Memory B cell (primary cell): ENCODE data around the gene MFN2.

Experiments used
- ATAC-seq: fragments of 150-1000 bp; cut with Tn5 transposase; 2 replicates; pipeline ENCODE4 v1.10.0; 2021; ENCODE audit warnings: low read depth, mild to moderate bottlenecking, moderate library complexity
- DNase-seq, 2 donors: peaks; one replicate each; pipeline ENCODE4 v3.0.0; 2022; ENCODE audit warnings: low spot score in 2 of 2
- H3K27ac Mint-ChIP-seq: one replicate; pipeline ENCODE4 v1.8.0; 2022; ENCODE audit warnings: mild to moderate bottlenecking, moderate library complexity, mixed read lengths
- H3K27me3 Mint-ChIP-seq: one replicate; pipeline ENCODE4 v1.8.0; 2022; ENCODE audit warnings: mixed read lengths
- H3K36me3 Mint-ChIP-seq: one replicate; pipeline ENCODE4 v1.8.0; 2022; ENCODE audit warnings: mild to moderate bottlenecking, mixed read lengths
- H3K4me1 Mint-ChIP-seq: one replicate; pipeline ENCODE4 v1.8.0; 2022; ENCODE audit warnings: mixed read lengths
- H3K4me3 Mint-ChIP-seq: one replicate; pipeline ENCODE4 v1.8.0; 2022; ENCODE audit warnings: mild to moderate bottlenecking, moderate library complexity, mixed read lengths
- H3K9me3 Mint-ChIP-seq: one replicate; pipeline ENCODE4 v1.8.0; 2022; ENCODE audit warnings: mixed read lengths

MFN2 gene

GRCh38 chr1:12012560-12013316 is 32.5 kb downstream of the MFN2 start:
- no peak overlapping the region for H3K4me3 Mint-ChIP-seq
- no peak for ATAC-seq

GRCh38 chr1:12014141-12014991 is 34.1 kb downstream of the MFN2 start:
- no peaks in the 10 kb centered on the region for H3K9me3 Mint-ChIP-seq
- no peak overlapping the region for H3K4me3 Mint-ChIP-seq
- peak overlapping the region; percentile 15 for H3K27ac Mint-ChIP-seq
- H3K36me3 Mint-ChIP-seq, result peaks cover 12% of the 10 kb centered on the region
- ATAC-seq (no peak), DNase-seq (no peak)
- H3K4me1 Mint-ChIP-seq, result peaks cover 3% of the 10 kb centered on the region
- no peaks in the 10 kb centered on the region for H3K27me3 Mint-ChIP-seq

More at GRCh38 chr1:12012560-12013316, 32.5 kb downstream of the MFN2 start:
- DNase-seq, result no peak
- H3K36me3 Mint-ChIP-seq, result peaks cover 13% of the 10 kb centered on the region
- H3K27me3 Mint-ChIP-seq, result no peaks in the 10 kb centered on the region
- no peaks in the 10 kb centered on the region for H3K9me3 Mint-ChIP-seq
- H3K4me1 Mint-ChIP-seq, result peaks cover 3% of the 10 kb centered on the region
- H3K27ac Mint-ChIP-seq, result no peak overlapping the region

- H3K9me3 Mint-ChIP-seq, result no peaks in the 10 kb centered on the region
- no peaks in the 10 kb centered on the region for H3K27me3 Mint-ChIP-seq
- DNase-seq (no peak), ATAC-seq (no peak)
- H3K4me1 Mint-ChIP-seq, result peaks cover 3% of the 10 kb centered on the region
- peaks cover 9% of the 10 kb centered on the region for H3K36me3 Mint-ChIP-seq
- no peak overlapping the region for H3K27ac Mint-ChIP-seq
- no peak overlapping the region for H3K4me3 Mint-ChIP-seq
Observed at GRCh38 chr1:12015001-12015491, 34.8 kb downstream of the MFN2 start.

- no peak for ATAC-seq
- Mint-ChIP-seq H3K9me3 (no peaks in the 10 kb centered on the region), H3K27me3 (no peaks in the 10 kb centered on the region), H3K27ac (no peak overlapping the region), H3K4me3 (no peak overlapping the region), H3K4me1 (peaks cover 6% of the 10 kb centered on the region), H3K36me3 (peaks cover 7% of the 10 kb centered on the region)
- DNase-seq, result no peak
Observed at GRCh38 chr1:12015499-12015898, 35.3 kb downstream of the MFN2 start.

GRCh38 chr1:12016182-12016581 is 35.9 kb downstream of the MFN2 start:
- Mint-ChIP-seq H3K36me3 (peaks cover 7% of the 10 kb centered on the region), H3K4me1 (peaks cover 6% of the 10 kb centered on the region), H3K9me3 (no peaks in the 10 kb centered on the region), H3K4me3 (no peak overlapping the region), H3K27me3 (no peaks in the 10 kb centered on the region), H3K27ac (no peak overlapping the region)
- DNase-seq, result no peak
- ATAC-seq, result no peak

GRCh38 chr1:12019858-12020509 is 39.7 kb downstream of the MFN2 start:
- Mint-ChIP-seq H3K4me1 (peaks cover 3% of the 10 kb centered on the region), H3K27me3 (no peaks in the 10 kb centered on the region), H3K9me3 (no peaks in the 10 kb centered on the region), H3K36me3 (peaks cover 11% of the 10 kb centered on the region), H3K27ac (peak overlapping the region; percentile 62), H3K4me3 (peak overlapping the region; percentile 82)
- DNase-seq (no peak), ATAC-seq (no peak)

GRCh38 chr1:12021616-12022015 is 41.4 kb downstream of the MFN2 start:
- Mint-ChIP-seq H3K9me3 (no peaks in the 10 kb centered on the region), H3K4me3 (no peak overlapping the region), H3K27ac (peak overlapping the region; percentile 47), H3K4me1 (peaks cover 5% of the 10 kb centered on the region), H3K27me3 (no peaks in the 10 kb centered on the region), H3K36me3 (peaks cover 20% of the 10 kb centered on the region)
- ATAC-seq, result no peak
- no peak for DNase-seq

GRCh38 chr1:12022036-12022435 is 41.8 kb downstream of the MFN2 start:
- no peak for DNase-seq
- Mint-ChIP-seq H3K27me3 (no peaks in the 10 kb centered on the region), H3K27ac (no peak overlapping the region), H3K4me1 (peaks cover 5% of the 10 kb centered on the region), H3K36me3 (peaks cover 24% of the 10 kb centered on the region), H3K9me3 (no peaks in the 10 kb centered on the region), H3K4me3 (no peak overlapping the region)
- ATAC-seq, result no peak

GRCh38 chr1:12026586-12026985 is 46.3 kb downstream of the MFN2 start:
- Mint-ChIP-seq H3K27ac (no peak overlapping the region), H3K4me3 (no peak overlapping the region), H3K4me1 (peaks cover 11% of the 10 kb centered on the region), H3K27me3 (no peaks in the 10 kb centered on the region), H3K36me3 (peaks cover 34% of the 10 kb centered on the region), H3K9me3 (no peaks in the 10 kb centered on the region)
- ATAC-seq (no peak), DNase-seq (no peak)

GRCh38 chr1:12028248-12028647 is 48.0 kb downstream of the MFN2 start:
- peaks cover 11% of the 10 kb centered on the region for H3K4me1 Mint-ChIP-seq
- DNase-seq (no peak), ATAC-seq (no peak)
- H3K27me3 Mint-ChIP-seq, result no peaks in the 10 kb centered on the region
- H3K4me3 Mint-ChIP-seq, result no peak overlapping the region
- H3K36me3 Mint-ChIP-seq, result peaks cover 34% of the 10 kb centered on the region
- H3K27ac Mint-ChIP-seq, result peak overlapping the region; percentile 2
- no peaks in the 10 kb centered on the region for H3K9me3 Mint-ChIP-seq

- ATAC-seq (no peak), DNase-seq (no peak)
- no peaks in the 10 kb centered on the region for H3K9me3 Mint-ChIP-seq
- H3K4me3 Mint-ChIP-seq, result no peak overlapping the region
- H3K27ac Mint-ChIP-seq, result peak overlapping the region; percentile 2
- H3K27me3 Mint-ChIP-seq, result no peaks in the 10 kb centered on the region
- peaks cover 30% of the 10 kb centered on the region for H3K36me3 Mint-ChIP-seq
- peaks cover 11% of the 10 kb centered on the region for H3K4me1 Mint-ChIP-seq
Observed at GRCh38 chr1:12028957-12029511, 48.8 kb downstream of the MFN2 start.

- ATAC-seq, result peak; percentile 92
- Mint-ChIP-seq H3K4me1 (peaks cover 11% of the 10 kb centered on the region), H3K27me3 (no peaks in the 10 kb centered on the region), H3K36me3 (peaks cover 23% of the 10 kb centered on the region), H3K27ac (no peak overlapping the region), H3K4me3 (peak overlapping the region; percentile 34), H3K9me3 (no peaks in the 10 kb centered on the region)
- DNase-seq, result no peak
Observed at GRCh38 chr1:12029720-12030339, 49.6 kb downstream of the MFN2 start.
